Kidney glomerular epithelial cell (primary cell): Measurements from ENCODE around the gene CYP20A1.
"Not testable (repeated sequence)": the region's sequence is repeated elsewhere in the genome, so short reads cannot be mapped to it uniquely, and the experiment has no call there.

Source experiments
- DNase-seq: peaks from one replicate; lab custom pipeline; 2025; lab: John Stamatoyannopoulos, UW

Gene CYP20A1

GRCh38 chr2:203238704-203239526 lies at the start of gene CYP20A1:
Gene CYP20A1, plus strand, starts transcription at chr2:203239018. Its CDS starts 45 bp downstream, at chr2:203239063.
- DNase-seq: peak; percentile 92

- DNase-seq: not testable (repeated sequence)
Observed at GRCh38 chr2:203190547-203190946, 48.3 kb upstream of the CYP20A1 start.

DNA sequence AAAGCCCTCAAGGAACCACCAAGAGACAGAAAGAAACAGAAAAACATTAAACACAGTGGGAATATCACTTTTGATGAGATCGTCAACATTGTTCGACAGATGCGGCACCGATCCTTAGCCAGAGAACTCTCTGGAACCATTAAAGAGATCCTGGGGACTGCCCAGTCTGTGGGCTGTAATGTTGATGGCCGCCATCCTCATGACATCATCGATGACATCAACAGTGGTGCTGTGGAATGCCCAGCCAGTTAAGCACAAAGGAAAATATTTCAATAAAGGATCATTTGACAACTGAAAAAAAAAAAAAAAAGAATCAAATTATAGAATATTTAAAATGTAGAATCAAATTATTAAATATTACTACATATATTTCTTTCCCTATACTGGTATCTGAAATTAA lies 47.8 kb upstream of the CYP20A1 start:
- DNase-seq: not testable (repeated sequence)

- DNase-seq: no peak
Observed at GRCh38 chr2:203191961-203192360, 46.9 kb upstream of the CYP20A1 start.

- DNase-seq: no peak
Observed at GRCh38 chr2:203195331-203196036, 43.3 kb upstream of the CYP20A1 start.

- DNase-seq: no peak
Observed at GRCh38 chr2:203200866-203201265, 38.0 kb upstream of the CYP20A1 start.

DNA sequence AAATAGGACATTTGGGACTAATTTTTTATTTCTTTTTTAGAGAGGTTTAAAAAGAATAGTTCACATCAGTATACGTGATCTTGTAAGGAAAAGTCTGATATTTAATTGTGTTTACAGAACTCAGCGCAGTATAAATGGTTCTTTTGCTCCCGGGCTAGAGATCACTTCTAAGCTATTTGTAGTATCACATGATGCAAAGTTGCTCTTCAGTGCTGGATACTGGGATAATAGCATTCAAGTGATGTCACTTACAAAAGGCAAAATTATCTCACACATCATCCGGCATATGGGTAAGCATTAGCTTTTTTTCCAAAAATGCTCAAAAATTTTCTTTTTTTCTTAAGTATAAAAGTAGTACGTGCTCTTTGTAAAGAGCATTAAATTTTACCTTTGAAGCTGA lies 37.4 kb upstream of the CYP20A1 start:
- no peak for DNase-seq

GRCh38 chr2:203209538-203209937 lies 29.3 kb upstream of the CYP20A1 start:
- DNase-seq: no peak

DNA sequence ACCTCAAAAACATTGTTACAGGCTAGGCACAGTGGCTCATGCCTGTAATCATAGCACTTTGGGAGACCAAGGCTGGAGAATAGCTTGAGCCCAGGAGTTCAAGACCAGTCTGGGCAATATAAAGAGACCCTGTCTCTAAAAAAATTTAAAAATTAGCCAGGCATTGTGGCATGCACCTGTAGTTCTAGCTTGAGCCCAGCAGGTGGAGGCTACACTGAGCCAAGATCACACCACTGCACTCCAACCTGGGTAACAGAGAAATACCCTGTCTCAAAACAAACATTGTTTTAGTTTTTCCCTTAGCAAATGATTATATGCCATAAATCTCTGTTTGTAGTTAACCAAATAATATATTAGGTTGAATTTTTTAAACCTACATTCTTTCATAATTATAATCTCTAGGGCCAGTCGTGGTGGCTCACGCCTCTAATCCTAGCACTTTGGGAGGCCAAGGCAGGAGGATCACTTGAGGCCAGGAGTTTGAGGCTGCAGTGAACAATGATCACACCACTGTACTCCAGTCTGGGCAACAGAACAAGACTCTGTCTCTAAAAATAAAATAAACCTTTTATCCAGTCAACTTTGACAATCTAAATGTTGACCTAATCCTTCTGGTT lies 13.3 kb upstream of the CYP20A1 start:
- DNase-seq: peak; percentile 46

- not testable (repeated sequence) for DNase-seq
Observed at GRCh38 chr2:203229674-203230073, 9.1 kb upstream of the CYP20A1 start.

DNA sequence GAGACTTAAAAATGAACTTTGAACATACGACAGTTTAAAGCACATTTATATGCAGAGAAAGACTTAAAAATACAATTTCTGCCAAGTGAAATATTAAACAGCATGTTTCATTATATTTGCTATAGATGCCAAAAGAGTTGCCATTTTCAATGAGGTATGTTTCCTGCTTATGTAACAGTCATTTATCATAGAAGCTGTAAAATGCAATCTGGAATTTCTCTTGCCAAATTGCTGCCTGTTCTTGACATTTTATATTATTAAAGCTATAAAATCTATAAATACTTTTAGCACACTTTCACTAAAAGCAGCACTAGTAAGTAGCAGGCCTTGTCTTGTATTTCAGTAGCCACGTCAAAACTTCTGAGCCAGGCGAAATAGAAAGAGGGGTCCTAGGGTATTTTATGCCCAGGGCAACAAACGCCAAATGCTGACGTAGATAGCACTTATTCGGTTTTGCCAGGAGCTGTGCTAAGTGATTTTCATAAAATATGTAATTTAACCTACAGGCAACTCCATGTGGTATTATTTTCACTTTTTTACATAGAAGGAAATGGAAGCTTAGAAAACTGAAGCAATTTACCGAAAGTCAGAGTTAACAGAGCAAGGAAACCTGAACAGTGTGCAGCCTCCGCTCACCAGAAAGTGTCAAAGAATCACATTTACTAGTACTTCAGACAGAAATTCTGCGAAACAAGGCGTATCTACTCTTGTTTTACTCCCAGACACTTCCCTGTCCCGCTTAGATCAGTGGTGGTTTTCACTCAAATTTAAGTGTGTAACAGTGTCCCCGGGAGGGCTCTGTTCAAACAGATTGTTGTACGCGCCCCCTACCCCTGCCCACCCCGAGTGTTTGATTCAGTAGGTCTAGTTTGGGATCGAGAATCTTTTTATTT lies 1.2 kb upstream of the CYP20A1 start:
- no peak for DNase-seq

GRCh38 chr2:203238292-203238703 lies 520 bp upstream of the CYP20A1 start:
- no peak for DNase-seq

- no peak for DNase-seq
Observed at GRCh38 chr2:203240491-203240890, 1.7 kb downstream of the CYP20A1 start.

GRCh38 chr2:203242518-203242917 lies 3.7 kb downstream of the CYP20A1 start:
- no peak for DNase-seq

GRCh38 chr2:203246646-203247045 lies 7.8 kb downstream of the CYP20A1 start:
- DNase-seq: no peak

- no peak for DNase-seq
Observed at GRCh38 chr2:203252818-203253217, 14.0 kb downstream of the CYP20A1 start.

GRCh38 chr2:203253422-203254095 lies 14.7 kb downstream of the CYP20A1 start:
- DNase-seq: not testable (repeated sequence)

- no peak for DNase-seq
Observed at GRCh38 chr2:203261326-203262159, 22.7 kb downstream of the CYP20A1 start.

DNA sequence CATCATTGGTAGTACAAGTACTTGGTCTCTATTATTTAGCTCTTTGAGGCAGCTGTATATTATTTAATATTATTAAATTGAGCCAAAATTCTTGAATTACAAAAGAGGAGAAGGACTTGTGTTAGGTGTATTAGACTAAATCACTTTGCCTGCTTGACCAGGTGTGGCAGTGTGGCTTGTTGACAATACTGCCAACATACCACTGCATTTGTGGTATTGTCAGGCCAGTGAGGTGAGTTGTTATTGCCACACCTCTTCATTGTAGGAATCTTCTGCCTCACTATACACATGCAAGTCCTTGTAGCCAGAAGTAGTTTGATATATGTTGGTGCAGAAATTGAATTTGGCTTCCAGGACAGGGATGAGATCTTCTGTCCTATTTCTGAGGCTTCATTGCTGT lies 40.5 kb downstream of the CYP20A1 start:
- DNase-seq: no peak

DNA sequence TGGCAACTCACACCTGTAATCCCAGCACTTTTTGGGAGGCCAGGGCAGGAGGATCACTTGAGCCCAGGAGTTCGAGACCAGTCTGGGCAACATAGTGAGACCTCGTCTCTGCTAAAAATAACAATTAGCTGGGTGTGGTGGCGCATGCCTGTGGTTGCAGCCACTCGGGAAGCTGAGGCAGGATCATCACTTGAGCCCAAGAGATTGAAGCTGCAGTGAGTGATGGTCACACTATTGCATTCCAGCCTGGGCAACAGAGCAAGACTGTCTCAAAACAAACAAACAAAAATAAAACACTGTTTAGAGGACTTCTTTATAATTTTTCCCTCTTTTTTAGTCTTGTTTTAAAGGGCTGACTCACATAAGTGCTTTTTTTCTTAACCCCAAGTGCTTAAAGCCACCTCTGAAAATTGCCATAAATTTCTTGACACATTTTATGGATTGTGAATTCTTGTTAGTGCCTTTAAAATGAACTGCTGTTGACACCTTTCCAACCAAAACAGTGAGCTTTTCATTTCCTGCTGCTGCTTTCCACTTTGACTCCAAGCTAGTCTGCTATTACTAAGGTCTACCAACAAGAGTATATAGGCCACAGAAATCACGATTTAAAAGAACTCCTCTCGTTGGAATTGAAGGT lies 41.7 kb downstream of the CYP20A1 start:
- peak; percentile 56 for DNase-seq
